Activated naive CD4-positive, alpha-beta T cell treated with anti-CD3 and anti-CD28 coated beads for 36 hours (primary cell): ENCODE measurements around the gene ADARB1. TPM values are rescaled to one million over a fixed set of nuclear protein-coding genes. Genes with fewer than 3 reads are reported as not detected.

ENCODE experiments used
- CTCF ChIA-PET: fragments of 350-600 bp; sonication (Branson Sonifier 250); formaldehyde crosslinking; loops from one replicate; lab custom pipeline; 2021; ENCODE audit warnings: antibody characterized with exemption; lab: Charles Lee
- DNase-seq: peaks from one replicate; pipeline ENCODE4 v3.0.0-alpha.2; 2020
- H3K27ac Mint-ChIP-seq: one replicate; pipeline ENCODE4 v1.8.0; 2021; ENCODE audit warnings: mild to moderate bottlenecking, mixed read lengths
- H3K27me3 Mint-ChIP-seq: one replicate; pipeline ENCODE4 v1.8.0; 2021; ENCODE audit warnings: low read depth, mixed read lengths
- H3K36me3 Mint-ChIP-seq: one replicate; pipeline ENCODE4 v1.8.0; 2021; ENCODE audit warnings: low read depth, mixed read lengths
- H3K4me1 Mint-ChIP-seq: one replicate; pipeline ENCODE4 v1.8.0; 2021; ENCODE audit warnings: low read depth, mixed read lengths
- H3K4me3 Mint-ChIP-seq: one replicate; pipeline ENCODE4 v1.8.0; 2021; ENCODE audit warnings: mild to moderate bottlenecking, moderate library complexity, mixed read lengths
- H3K9me3 Mint-ChIP-seq: one replicate; pipeline ENCODE4 v1.8.0; 2021; ENCODE audit warnings: mixed read lengths
- intact Hi-C: fragments of 100-400 bp; cut with micrococcal nuclease; formaldehyde crosslinking; loops from one replicate; pipeline ENCODE4 v1.15.1; 2023
- total RNA-seq, 2 experiments: library from RNA; stranded (reverse); gene quantifications; one replicate each; pipeline ENCODE4 v1.2.3, GENCODE V29; 2021

Gene ADARB1
- total RNA-seq, 2 experiments from 2014 or later, result 30.1 to 33.3 TPM

DNA sequence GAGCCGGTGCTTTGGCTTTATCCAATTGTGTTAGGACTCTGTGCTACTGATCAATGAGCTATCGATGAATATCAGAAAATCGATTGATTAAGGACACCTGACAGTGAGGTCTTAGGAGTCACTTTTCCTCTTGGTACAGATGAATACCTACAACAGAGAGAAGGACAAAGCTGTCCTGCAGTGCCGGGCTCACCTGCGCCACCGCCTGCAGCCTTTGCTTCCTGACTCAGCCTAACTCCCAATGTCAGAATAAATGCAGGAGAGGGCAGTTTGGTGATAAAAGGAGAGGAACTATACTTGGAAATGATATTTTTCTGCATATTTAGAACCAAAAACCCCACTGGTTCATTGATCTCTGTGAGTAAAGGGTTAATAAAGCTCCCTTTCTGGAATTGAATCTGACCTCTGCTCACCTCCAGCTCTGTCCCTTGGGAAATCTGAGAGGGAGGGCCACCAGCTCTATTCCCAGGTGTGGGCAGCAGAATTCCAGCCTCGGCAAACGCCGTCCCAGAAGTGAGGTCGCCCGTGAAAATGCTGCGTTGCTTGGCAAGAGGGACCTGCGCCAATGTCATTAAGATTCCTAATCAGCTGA lies 174.0 kb downstream of the ADARB1 start:
- CTCF ChIA-PET, result interaction anchor here (0.6 kb wide), 1 partner anchor 60 kb away, joined by 3 read pairs; no protein-coding TSS in a partner anchor
- no peak overlapping the region for H3K4me3 Mint-ChIP-seq
- intact Hi-C loops, result no loop called here
- peaks cover 9% of the 10 kb centered on the region for H3K9me3 Mint-ChIP-seq
- peaks cover 4% of the 10 kb centered on the region for H3K36me3 Mint-ChIP-seq
- no peaks in the 10 kb centered on the region for H3K4me1 Mint-ChIP-seq
- H3K27ac Mint-ChIP-seq, result no peak overlapping the region
- no peaks in the 10 kb centered on the region for H3K27me3 Mint-ChIP-seq
- no peak for DNase-seq

GRCh38 chr21:45248893-45249381 lies 174.6 kb downstream of the ADARB1 start:
- no peaks in the 10 kb centered on the region for H3K36me3 Mint-ChIP-seq
- CTCF ChIA-PET, result no interaction called here
- no peak overlapping the region for H3K27ac Mint-ChIP-seq
- no peaks in the 10 kb centered on the region for H3K27me3 Mint-ChIP-seq
- intact Hi-C loops, result no loop called here
- peaks cover 5% of the 10 kb centered on the region for H3K9me3 Mint-ChIP-seq
- no peaks in the 10 kb centered on the region for H3K4me1 Mint-ChIP-seq
- H3K4me3 Mint-ChIP-seq, result no peak overlapping the region
- no peak for DNase-seq

GRCh38 chr21:45249626-45250025 lies 175.2 kb downstream of the ADARB1 start:
- CTCF ChIA-PET, result no interaction called here
- Mint-ChIP-seq H3K4me1 (peaks cover under 1% of the 10 kb centered on the region), H3K27me3 (peaks cover 3% of the 10 kb centered on the region), H3K9me3 (no peaks in the 10 kb centered on the region), H3K4me3 (no peak overlapping the region), H3K36me3 (no peaks in the 10 kb centered on the region), H3K27ac (no peak overlapping the region)
- intact Hi-C loops, result no loop called here
- no peak for DNase-seq

DNA sequence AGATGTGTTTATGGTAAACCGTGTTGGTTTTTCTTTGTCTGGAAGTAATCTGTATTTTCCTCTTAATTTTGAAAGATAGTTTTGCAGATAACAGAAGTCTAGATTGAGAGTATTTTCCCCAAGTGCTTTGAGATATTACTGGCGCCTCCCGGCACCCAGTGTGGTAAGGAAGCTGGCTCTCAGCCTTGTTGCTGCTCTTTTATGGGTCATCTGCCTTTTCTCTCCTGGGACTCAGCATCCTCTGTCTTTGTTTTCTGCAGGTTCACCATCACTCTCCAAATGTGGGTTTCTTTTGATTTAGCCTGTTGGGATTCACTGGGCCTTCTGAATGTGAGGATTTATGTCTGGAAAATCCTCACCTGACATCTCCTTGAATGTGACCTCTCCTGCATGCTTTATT lies 175.9 kb downstream of the ADARB1 start:
- no peak overlapping the region for H3K27ac Mint-ChIP-seq
- DNase-seq, result no peak
- H3K9me3 Mint-ChIP-seq, result no peaks in the 10 kb centered on the region
- intact Hi-C loops, result no loop called here
- peaks cover 5% of the 10 kb centered on the region for H3K4me1 Mint-ChIP-seq
- CTCF ChIA-PET, result no interaction called here
- peaks cover 9% of the 10 kb centered on the region for H3K27me3 Mint-ChIP-seq
- no peaks in the 10 kb centered on the region for H3K36me3 Mint-ChIP-seq
- H3K4me3 Mint-ChIP-seq, result no peak overlapping the region

DNA sequence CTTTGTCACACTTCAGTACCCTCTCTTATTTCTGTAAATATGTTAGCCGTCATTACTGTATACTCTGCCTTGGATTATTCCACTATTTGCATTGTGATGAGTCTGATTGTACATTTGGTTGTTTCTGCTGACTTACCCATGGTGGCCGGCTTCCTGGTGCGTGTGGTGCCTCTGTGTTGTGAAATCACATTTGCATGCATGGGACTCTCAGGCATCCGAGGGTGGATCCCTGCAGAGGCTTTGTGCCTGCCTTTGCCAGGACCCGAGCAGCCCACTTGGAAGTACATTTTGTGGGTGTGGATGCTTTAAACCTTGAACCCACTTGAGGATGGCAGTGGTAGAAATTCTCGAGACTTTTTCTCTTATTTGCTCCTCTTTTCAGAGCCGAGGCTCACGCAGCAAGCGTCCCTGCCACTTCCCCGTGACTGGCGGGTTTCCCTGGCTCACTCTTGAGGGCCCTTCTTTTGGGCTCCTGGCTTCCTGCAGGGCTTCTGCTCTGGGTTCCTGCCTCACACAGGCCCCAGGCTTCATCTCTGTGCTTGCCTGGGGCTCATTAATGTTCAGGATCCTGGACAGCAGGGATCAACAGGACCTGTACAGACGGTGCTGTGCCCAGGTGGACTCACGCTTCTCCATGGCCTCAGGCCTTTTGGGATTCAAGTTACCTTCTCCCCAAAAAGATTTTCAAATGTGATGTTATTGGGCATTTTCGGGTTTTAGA lies 176.7 kb downstream of the ADARB1 start:
- Mint-ChIP-seq H3K4me1 (peaks cover 9% of the 10 kb centered on the region), H3K9me3 (no peaks in the 10 kb centered on the region), H3K27me3 (peaks cover 9% of the 10 kb centered on the region), H3K36me3 (no peaks in the 10 kb centered on the region), H3K4me3 (no peak overlapping the region), H3K27ac (no peak overlapping the region)
- CTCF ChIA-PET, result no interaction called here
- intact Hi-C loops, result no loop called here
- no peak for DNase-seq

DNA sequence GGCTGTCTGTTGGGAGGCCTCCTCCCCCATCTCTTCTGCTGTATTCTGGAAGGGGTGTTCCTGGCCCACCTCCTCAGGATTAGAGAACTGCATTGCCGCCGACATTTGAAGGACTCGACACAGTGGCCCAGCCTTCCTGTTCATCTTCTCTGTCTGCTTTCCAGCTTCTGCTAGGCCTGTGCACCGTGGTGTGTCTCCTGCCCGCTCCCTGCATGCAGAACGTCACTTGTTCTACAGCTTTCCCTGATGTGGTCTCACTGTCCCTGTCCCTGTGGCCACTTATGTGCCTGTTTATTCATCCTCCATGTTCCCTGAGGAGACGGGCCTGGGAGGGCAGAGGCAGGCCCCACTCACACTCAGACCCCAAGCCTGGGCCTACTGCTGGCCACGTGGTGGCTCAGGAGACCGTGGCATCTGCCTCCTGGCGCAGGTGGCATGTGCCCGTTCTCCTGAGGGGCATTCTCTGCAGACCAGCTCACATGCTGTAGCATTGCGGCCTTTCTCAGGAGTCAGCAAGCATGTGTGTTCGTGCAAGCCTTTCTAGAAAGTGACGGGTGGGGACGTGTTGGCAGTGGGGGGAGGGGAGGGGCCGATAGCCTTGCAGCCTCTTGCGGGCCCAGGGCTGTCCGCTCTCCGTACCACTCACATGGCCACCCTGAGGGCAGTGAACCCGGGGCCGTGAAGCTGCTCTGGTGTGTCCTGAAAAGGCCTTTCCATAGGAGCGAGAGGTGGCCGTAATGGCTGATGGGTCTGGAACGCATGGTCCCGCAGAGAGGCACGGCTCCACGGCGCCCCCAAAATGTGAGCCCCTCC lies 177.5 kb downstream of the ADARB1 start:
- no peaks in the 10 kb centered on the region for H3K36me3 Mint-ChIP-seq
- no peak overlapping the region for H3K27ac Mint-ChIP-seq
- CTCF ChIA-PET, result no interaction called here
- intact Hi-C loops, result no loop called here
- H3K9me3 Mint-ChIP-seq, result no peaks in the 10 kb centered on the region
- H3K4me3 Mint-ChIP-seq, result no peak overlapping the region
- peaks cover 9% of the 10 kb centered on the region for H3K4me1 Mint-ChIP-seq
- no peak for DNase-seq
- H3K27me3 Mint-ChIP-seq, result peaks cover 9% of the 10 kb centered on the region

DNA sequence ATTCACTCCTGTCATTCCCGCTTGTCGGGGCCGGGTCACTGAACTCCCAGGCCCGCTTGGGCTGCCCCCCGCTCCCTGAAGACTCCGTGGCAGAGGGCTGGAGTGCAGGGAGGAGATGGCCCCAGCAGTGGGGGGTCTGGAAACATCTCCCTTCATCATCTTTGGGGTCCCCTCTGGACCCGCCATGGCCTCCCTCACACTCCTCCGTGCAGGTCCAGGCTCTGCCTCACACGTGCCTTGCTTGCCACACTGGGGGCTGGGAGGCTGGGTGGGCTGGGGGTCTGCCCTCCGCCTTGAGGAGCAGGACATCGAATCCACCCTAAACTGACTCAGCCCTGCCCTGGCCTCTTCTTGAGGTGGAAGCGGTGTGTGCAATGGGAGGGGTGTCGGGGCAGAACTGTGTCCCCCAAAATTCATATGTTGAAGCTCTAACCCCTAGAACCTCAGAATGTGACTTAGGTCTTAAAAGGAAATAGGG lies 178.1 kb downstream of the ADARB1 start:
- CTCF ChIA-PET, result no interaction called here
- intact Hi-C loops, result no loop called here
- no peaks in the 10 kb centered on the region for H3K9me3 Mint-ChIP-seq
- H3K4me3 Mint-ChIP-seq, result no peak overlapping the region
- H3K27ac Mint-ChIP-seq, result no peak overlapping the region
- H3K36me3 Mint-ChIP-seq, result no peaks in the 10 kb centered on the region
- peaks cover 9% of the 10 kb centered on the region for H3K4me1 Mint-ChIP-seq
- H3K27me3 Mint-ChIP-seq, result peaks cover 9% of the 10 kb centered on the region
- DNase-seq, result no peak

GRCh38 chr21:45253180-45253579 lies 178.8 kb downstream of the ADARB1 start:
- Mint-ChIP-seq H3K27me3 (peaks cover 9% of the 10 kb centered on the region), H3K36me3 (no peaks in the 10 kb centered on the region), H3K4me1 (peaks cover 9% of the 10 kb centered on the region), H3K4me3 (no peak overlapping the region), H3K27ac (no peak overlapping the region), H3K9me3 (no peaks in the 10 kb centered on the region)
- intact Hi-C loops, result no loop called here
- DNase-seq, result no peak
- CTCF ChIA-PET, result no interaction called here

DNA sequence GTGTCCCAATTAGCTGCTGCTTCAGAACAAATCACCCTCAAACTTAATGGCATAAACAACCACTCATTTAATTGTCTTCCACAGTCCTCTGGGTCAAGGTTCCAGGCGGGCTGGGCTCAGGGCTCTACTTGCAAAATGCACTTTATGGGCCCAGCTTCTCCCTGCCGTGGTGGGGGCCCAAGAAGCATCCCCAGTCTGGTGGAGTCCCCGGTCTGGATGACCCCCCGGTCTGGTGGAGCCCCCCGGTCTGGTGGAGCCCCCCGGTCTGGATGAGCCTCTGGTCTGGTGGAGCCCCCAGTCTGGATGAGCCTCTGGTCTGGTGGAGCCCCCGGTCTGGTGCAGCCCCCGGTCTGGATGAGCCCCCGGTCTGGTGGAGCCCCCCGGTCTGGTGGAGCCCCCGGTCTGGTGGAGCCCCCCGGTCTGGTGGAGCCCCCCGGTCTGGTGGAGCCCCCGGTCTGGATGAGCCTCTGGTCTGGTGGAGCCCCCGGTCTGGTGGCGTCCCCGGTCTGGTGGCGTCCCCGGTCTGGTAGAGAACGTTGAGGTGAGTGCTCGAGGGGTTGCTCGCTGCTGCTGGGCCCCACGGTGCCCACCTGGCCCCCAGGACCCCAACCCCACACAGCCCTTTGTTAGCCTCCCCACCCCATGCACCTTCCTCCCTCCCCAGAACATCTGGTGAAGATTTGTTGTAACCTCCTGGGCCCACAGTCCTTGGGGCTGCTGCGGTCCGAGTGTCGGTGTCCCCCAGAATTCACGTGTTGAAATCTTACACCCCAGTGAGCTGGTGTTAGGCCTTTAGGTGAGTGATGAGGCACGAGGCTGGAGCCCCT lies 179.5 kb downstream of the ADARB1 start:
- H3K9me3 Mint-ChIP-seq, result no peaks in the 10 kb centered on the region
- H3K4me3 Mint-ChIP-seq, result no peak overlapping the region
- intact Hi-C loops, result no loop called here
- CTCF ChIA-PET, result no interaction called here
- H3K36me3 Mint-ChIP-seq, result no peaks in the 10 kb centered on the region
- no peak for DNase-seq
- peaks cover 9% of the 10 kb centered on the region for H3K4me1 Mint-ChIP-seq
- no peak overlapping the region for H3K27ac Mint-ChIP-seq
- peaks cover 9% of the 10 kb centered on the region for H3K27me3 Mint-ChIP-seq

DNA sequence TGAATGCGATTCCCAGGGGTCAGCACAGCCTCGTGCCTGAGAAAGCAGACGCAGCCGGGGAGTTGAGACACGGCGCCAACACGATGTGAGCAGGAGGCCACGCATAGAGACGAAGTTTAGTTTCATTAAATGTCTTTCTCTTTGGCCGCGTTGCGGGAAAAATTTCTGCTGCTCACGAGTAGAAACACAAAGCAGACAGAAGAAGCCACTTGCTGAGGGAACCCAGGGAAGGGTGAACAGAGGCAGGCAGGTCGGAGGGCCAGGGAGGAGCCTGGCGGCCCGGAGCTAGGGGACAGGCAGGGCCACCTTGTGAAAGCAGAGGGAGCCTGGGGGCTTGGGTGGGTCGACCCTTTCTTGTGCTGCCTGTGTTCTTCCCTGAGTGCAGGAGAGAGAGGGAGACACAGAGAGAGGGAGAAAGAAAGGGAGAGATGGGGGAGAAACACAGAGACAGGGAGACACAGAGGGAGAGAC lies 180.1 kb downstream of the ADARB1 start:
- intact Hi-C loops, result no loop called here
- H3K4me3 Mint-ChIP-seq, result no peak overlapping the region
- CTCF ChIA-PET, result no interaction called here

GRCh38 chr21:45255381-45256020 lies 181.1 kb downstream of the ADARB1 start:
- intact Hi-C loops, result no loop called here
- H3K27ac Mint-ChIP-seq, result no peak overlapping the region
- peaks cover 9% of the 10 kb centered on the region for H3K27me3 Mint-ChIP-seq
- H3K36me3 Mint-ChIP-seq, result no peaks in the 10 kb centered on the region
- CTCF ChIA-PET, result no interaction called here
- H3K4me1 Mint-ChIP-seq, result peaks cover 9% of the 10 kb centered on the region
- peak; percentile 22 for DNase-seq
- no peak overlapping the region for H3K4me3 Mint-ChIP-seq
- H3K9me3 Mint-ChIP-seq, result no peaks in the 10 kb centered on the region

More for the DNA sequence above, 180.1 kb downstream of the ADARB1 start:
- Mint-ChIP-seq H3K4me1 (peaks cover 9% of the 10 kb centered on the region), H3K27me3 (peaks cover 9% of the 10 kb centered on the region), H3K27ac (no peak overlapping the region), H3K9me3 (no peaks in the 10 kb centered on the region), H3K36me3 (no peaks in the 10 kb centered on the region)
- DNase-seq, result no peak
